Ramos (cell line): ENCODE measurements around the gene WSCD1.

Experiments used
- in situ Hi-C: fragments of 300-500 bp; cut with MboI; formaldehyde crosslinking; loops from one replicate; pipeline ENCODE4 v1.14.3; 2022; ENCODE audit warnings: low sequenced_read_pairs; ENCODE audit not compliant: unreplicated experiment

The WSCD1 gene

DNA sequence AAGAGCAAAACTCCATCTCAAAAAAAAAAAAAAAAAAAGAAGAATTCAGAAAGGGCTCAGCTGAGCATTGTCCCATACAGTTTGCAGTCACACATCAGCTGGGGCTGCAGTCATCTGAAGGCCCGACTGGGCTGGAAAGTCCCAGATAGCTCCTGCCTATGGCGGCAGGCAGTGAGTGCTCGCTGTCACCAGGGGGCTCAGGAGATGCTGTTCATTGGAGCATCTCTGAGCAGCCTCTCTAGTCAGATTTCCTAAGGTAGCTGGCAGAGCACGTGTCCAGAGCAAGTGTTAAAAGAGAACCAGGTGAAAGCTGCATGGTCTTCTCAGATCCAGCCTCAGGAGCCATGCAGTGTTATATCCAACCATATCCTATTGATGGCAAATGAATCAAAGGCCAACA is 75.8 kb downstream of the WSCD1 start:
- in situ Hi-C loops = no loop called here

DNA sequence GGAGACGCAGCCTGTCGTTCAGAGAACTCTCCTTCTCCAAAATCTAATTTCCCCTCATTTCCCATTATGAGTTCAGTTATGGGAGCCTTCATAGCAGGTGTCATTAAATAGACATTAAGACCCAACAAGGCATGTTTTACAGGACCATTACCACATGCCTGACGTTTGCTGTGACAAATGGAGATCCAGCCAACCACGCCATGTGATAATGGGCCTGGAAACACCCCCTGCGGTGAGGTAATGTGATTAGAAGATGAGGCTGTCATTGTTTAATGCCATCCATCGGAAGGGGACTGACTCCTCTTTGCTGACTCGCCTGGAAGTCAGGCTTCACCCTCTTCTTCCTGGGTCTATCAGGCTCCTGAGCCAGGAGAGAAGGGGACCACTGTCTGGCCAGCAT is 76.9 kb downstream of the WSCD1 start:
- in situ Hi-C loops = no loop called here

DNA sequence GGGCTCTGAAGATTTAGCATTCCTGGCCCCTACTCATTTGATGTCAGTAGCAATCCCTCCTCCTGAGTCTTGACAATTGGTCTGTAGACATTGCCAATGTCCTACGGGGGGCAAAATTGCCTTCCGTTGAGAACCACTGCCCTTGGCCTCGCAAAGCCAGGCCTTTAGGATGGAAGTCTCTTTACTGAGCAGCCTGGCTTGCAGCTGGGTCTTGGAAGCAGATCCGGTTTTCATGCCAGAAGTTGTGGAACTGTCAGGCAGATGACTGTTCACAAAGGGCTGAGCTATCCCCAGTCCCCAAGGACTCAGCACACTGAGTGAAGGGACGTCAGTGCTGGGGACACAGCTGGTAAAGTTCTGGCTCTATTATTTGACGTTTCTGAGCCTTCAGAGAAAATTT is 83.2 kb downstream of the WSCD1 start:
- in situ Hi-C loops = no loop called here

DNA sequence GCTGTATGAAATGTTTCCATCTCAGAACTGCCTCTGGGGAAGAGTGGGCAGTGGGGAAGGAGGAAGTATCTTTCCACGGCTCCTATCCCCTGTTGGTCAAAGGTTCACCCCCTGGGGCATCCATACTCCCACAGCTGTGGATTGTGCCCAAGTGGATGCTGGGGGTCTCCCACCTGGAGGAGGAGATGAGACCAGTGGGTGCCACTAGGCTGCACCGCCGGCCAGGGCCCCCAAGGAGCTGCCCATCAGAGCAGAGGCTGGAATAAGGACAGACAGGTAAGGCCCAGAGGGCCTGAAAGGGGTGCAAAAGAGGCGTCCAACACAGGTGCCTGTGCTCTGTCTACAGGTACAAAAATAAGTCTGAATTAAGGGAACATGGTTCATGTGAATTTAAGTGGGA is 87.5 kb downstream of the WSCD1 start:
- in situ Hi-C loops = no loop called here

DNA sequence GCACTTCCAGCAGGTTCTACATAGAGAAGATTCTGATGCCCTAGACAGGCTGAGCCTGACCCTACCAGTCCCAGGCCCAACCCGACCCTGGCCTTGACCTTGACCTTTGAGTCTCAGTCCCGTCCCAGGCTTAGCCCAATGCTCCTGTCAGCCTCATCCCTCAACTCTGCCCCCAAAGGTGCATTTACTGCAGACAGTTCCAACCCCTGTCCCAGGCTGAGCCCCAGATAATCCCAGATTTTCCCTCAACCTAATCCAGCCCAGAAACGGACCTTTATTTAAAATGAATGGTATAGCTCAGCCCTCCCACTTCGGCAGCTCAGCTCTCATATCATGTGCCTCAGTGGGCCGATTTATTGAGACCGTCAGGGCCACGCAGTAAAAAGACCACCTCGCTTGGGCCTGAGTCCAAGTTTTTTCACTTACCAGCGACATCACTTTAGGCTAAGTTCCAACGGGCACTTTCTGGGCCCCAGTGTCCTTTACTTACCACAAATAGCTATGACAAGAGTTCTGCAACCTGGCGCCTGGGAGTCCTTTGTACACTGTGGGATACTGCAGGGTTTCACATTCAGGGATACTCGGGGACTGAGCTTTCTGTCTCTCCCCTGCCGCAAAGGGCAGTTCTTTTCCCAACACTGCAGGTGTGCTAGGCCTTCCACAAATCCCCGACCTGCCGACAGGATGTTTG is 89.5 kb downstream of the WSCD1 start:
- in situ Hi-C loops = no loop called here

DNA sequence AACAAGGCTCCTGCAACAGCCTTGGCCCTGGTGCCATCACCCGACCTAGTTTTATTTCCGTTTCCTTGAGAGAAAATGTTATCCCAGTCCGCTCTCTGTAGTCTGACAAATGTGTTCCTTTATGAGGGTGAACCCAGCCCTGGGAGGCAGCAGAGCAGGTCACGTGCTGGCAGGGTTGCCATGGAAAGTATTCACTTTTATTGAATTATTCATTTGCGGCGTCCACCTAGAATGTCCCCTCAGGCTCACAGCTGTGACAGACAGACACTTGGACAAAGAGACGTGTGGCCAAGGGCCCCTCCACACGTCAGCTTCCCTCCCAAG is 90.0 kb downstream of the WSCD1 start:
- in situ Hi-C loops = no loop called here

DNA sequence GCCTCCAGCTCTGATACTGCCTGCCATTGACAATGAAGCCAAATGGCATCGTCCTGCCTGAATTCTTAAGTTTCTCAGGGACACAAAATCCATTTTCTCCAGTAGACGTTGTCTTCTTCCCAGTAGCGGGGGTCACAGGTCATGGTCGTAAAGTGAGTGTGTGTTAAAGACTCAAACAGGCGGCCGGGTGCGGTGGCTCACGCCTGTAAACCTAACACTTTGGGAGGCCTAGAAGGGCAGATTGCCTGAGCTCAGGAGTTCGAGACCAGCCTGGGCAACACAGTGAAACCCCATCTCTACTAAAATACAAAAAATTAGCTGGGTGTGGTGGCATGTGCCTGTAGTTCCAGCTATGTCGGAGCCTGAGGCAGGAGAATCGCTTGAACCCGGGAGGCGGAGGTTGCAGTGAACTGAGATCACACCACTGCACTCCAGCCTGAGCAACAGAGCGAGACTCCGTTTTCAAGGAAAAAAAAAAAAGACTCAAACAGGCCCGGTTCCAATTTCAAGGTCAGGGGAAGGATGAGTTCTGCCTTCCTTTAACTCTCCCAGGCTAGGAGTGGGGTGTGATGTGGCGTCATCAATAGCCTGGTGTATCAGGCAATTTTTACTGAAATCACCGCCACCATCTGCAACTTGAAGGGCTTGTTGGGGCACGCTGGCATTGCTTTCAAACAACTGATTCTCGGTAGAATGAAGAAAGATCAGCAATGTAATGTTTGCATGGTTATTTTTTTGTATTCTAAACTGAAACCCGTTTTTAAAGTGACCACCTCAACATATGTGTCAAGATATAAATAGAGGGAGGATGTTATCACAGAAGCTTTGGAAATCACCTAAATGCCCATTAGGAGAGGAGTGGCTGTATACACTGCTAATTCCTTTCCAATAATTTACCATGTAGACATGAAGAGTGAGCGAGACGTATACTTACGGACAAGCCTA is 91.0 kb downstream of the WSCD1 start:
- in situ Hi-C loops = no loop called here

DNA sequence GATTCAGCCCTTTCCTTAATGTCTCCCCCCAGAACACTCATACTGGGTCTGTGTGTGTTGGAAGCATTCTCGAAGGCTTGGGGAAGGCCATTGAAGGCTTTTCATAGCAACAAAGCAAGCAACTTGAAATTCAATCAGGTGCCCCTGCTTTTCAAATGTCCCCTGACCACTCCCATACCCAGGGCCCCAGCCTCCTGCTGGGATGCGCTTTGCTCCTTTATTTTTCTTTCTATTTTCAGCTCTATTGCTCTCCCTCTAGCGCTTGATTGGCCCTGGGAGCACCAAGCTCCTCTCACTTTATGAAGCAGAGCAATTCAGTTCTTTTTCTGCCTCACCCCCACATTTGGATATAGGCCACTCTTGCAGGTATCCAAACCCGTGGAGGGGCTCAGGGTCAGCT is 92.0 kb downstream of the WSCD1 start:
- in situ Hi-C loops = no loop called here

DNA sequence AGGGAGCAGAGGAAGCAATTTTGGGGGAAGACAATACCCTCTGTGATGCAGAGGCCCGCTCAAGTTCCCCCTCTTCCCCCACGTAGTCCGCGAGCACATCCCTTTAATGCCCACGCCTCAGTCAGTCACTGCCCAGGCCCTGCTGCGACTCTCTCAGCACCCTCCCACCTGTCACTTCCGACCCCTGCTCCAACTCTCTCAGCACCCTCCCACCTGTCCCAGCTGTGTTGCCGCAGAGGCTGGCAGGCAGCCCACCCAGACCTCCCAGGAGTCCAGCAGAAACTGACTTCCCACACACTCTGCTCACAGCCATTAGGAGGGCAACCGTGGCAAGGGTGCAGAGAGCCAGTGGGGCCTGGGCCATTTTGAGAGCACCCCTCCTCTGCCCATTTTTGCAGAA is 92.7 kb downstream of the WSCD1 start:
- in situ Hi-C loops = no loop called here

DNA sequence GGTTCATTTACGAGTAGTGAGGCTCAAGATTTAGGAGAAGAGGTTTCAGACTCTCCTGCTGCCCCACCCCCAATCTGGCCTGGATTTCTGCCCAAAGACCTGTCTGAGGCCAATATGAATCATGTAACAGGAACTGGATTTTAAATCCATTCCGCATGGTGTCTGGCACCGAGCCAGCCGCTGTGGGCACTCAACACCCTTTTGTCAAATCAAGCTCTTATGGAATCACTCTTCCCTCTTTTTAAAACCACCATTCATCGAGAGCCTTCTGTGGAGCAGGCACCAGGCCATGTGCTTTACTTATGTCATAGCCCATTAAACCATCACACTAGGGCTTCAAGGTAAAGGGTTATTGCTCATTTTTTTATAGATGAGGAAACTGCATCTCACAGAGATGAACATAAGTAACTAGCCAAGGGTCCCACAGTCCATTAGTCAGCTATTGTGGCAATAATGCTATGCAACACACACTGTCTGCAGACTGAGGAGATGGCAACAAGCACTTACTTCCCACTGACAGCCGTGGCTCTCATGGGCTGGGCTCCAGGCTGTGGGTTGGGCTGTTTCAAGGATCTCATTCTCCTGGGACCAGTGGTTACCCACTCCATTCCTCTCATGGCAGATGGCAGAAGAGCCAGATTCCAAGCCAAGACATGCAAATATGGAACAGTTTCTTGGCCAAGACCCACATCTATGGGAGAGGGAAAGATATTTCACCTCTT is 93.6 kb downstream of the WSCD1 start:
- in situ Hi-C loops = no loop called here

DNA sequence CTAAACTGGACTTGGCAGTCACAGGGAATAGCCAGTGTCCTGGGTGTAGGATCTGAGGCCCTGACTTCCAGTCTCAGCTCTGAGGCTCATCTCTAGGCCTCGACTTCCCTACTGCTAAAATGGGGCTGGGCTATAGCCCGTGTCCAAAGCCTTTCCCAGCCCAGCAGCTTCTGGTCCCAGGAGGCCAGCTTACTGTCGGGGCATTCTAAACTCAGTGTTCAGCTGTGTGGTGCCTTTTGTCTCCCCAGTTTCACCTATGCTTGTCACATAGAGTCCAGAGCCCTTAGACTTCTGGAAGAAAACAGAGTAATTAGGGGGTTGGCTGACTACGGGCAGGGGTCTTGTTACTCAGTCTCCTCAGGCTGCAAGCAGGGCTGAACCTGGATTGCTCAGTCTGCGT is 94.8 kb downstream of the WSCD1 start:
- in situ Hi-C loops = no loop called here

DNA sequence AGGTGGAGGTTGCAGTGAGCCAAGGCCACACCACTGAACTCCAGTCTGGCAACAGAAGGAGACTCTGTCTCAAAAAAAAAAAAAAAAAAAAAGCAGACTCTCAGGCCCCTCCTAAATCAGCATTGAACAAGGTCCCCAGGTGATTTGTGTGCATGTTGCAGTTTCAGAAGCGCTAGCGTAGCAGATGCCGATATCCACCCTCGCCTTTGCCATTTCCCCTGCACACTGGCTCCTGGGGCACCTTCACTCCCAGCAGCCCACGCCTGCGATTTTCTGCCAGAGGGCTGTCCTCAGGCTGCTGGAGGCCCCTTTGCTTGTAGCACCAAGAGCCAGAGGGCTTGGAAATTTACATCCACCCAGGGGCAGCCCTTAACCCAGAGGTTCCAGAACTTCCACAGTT is 95.6 kb downstream of the WSCD1 start:
- in situ Hi-C loops = no loop called here

DNA sequence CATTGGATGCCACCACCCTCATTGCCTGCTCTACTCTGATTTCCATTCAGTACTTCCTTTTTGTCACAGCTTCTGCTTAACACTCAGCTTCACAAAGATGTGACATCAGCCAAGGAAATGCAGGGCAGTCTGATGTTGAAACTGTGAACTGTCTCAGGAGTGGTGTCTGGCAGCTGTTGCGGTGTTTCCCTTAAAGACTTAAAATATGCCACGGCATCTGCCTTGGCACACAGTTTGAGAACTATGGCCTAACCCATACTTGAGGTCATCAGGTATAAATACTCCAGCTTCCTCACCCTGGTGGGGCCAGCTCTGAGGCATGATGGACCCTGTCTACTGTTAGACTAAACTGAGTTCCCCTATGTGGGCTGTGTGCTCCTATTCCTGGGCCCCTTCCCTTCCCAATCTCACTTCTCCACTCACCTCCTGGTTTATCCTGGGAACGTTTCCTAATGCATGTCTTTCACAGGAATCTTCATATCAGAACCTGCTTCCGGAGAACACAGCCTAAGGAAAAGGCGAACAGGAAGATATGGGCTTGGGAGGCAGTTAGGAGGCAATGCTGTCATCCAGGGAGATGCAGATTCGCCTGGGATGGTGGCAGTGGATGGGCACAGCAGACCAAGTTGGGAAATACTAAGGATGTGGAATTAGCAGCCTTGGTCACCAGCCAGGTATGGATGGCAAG is 96.5 kb downstream of the WSCD1 start:
- in situ Hi-C loops = no loop called here

DNA sequence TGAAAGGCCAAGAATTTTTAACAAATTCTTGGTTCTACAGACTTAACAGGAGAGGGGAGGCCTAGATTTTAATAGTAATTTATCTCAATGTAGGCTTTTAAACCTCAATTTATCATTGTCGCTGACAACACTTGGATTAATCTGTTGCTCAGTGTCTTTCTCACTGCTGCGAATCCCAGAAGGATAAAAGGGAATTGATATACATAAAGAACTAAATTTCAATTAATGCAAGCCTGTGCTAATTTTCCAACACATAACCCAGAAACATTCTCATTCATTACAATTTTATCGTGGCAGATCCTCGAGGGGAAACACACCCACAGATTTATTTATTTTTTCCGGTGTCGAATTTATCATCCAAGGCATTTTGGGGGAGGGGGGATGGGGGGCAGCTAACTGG is 98.1 kb downstream of the WSCD1 start:
- in situ Hi-C loops = no loop called here

DNA sequence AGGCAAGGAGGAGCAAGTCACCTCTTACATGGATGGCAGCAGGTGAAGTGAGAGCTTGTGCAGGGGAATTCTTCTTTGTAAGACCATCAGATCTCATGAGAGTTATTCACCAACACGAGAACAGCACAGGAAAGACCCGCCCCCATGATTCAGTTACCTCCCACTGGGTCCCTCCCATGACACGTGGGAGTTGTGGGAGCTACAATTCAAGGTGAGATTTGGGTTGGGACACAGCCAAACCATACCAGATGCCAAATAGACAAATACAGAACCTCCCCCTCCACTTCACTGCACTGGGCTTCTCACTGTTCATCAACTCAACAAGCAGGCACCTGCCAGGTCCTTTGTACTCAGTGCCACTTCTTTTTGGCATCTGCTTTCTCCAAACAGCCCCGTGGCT is 100.2 kb downstream of the WSCD1 start:
- in situ Hi-C loops = no loop called here

DNA sequence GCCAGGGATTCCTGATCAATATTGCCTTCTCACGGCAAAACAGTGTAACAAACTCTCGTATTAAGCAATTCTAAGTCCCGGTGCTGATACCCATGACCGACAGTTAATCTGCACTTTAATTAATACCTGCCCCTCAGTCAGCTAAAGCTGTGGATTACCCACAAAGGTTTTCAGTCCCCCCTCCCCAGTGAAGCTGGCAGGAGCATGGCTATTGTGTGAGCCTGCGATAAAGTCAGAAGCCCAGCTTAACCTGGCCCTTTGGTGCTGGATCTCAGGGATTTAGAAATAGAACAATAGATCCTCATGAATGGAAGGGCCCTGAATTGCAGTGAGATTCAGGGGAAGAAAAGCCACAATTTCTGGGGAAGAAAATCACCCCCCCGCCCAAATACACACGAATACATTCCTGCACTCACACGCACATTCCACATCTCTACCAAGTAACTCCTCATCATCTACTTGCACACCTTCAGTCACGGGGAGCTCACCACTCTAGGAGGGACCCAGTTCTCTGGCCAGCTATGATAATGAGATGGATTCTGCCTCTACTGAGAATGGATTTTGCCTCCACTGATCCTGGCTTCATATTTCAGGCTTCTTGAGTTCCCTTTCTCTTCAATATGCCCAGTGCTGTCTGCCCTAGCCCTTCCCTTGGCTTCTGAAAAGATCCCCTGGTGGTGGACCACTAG is 102.6 kb downstream of the WSCD1 start:
- in situ Hi-C loops = no loop called here

DNA sequence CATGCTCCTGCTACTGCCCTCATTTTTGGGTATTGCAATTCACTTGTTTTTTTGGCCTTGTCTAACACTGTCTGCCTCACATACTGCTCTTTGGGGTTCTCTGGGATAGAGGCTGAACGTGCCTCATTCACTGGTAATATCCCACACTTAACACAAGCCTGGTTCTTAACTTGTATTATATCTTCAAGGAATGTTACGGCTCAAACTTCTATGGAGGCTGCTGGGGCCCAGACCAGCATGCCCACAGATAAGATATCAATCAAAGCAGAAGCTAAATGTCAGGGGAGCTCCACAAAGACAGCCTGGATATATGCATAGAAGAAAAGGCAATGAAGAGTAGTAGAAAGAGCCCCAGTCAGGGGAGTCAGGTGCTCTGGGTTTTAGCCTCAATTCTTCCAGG is 103.5 kb downstream of the WSCD1 start:
- in situ Hi-C loops = no loop called here
